Measurements from ENCODE around the gene RGS7.

The RGS7 gene

DNA sequence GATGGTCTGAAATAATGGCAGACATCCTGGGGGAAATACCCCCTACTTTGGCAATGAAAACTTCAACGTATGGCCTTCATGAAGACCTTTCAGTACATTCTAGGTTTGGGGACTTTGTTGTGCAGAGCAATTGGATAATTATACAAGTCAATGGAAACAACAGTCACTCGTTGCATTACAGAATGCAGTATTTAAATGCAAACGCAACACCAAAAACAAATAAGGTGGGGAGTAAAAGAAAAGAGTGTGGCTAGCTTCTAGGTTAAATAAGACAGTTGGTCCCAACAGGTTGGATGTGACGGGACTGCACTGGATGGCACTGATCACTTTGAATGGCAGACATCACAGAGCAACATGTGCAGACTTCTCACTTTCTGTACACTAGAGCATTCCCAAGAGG, 386.8 kb downstream of the RGS7 start:
- no peak overlapping the region for H3K4me3 ChIP-seq (ENCODE audit: control insufficient read depth, low read depth, low read length)
- no peak for DNase-seq (ENCODE audit: low read depth)
- TF ChIP-seq, protein P1, sequence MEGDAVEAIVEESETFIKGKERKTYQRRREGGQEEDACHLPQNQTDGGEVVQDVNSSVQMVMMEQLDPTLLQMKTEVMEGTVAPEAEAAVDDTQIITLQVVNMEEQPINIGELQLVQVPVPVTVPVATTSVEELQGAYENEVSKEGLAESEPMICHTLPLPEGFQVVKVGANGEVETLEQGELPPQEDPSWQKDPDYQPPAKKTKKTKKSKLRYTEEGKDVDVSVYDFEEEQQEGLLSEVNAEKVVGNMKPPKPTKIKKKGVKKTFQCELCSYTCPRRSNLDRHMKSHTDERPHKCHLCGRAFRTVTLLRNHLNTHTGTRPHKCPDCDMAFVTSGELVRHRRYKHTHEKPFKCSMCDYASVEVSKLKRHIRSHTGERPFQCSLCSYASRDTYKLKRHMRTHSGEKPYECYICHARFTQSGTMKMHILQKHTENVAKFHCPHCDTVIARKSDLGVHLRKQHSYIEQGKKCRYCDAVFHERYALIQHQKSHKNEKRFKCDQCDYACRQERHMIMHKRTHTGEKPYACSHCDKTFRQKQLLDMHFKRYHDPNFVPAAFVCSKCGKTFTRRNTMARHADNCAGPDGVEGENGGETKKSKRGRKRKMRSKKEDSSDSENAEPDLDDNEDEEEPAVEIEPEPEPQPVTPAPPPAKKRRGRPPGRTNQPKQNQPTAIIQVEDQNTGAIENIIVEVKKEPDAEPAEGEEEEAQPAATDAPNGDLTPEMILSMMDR (IDR thresholded peaks at IDR 0.05; ENCODE audit: control insufficient read depth, insufficient read depth, low read depth, low read length, missing control alignments) = no peak

DNA sequence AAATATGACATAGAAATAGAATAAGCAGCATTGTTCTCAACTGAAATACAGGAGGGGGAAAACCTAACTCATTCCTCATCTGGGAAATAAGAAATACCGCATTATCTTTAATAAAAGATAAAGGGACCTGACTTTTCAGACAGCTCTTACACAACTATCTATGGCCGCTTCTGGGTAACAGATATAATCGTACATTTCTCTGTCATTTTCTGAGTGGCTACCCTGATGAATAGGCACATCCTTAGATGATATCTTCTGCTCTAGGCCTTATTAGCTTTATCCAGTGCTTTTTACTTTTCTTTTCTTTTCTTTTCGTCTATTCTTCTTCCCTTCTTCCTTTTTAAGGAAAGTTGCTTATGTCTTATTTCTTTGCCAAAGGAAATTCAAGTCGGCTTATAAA, 388.1 kb downstream of the RGS7 start:
- DNase-seq (ENCODE audit: low read depth) = no peak
- TF ChIP-seq, protein P1 (IDR thresholded peaks at IDR 0.05; ENCODE audit: control insufficient read depth, insufficient read depth, low read depth, low read length, missing control alignments) = no peak
- no peak overlapping the region for H3K4me3 ChIP-seq (ENCODE audit: control insufficient read depth, low read depth, low read length)

DNA sequence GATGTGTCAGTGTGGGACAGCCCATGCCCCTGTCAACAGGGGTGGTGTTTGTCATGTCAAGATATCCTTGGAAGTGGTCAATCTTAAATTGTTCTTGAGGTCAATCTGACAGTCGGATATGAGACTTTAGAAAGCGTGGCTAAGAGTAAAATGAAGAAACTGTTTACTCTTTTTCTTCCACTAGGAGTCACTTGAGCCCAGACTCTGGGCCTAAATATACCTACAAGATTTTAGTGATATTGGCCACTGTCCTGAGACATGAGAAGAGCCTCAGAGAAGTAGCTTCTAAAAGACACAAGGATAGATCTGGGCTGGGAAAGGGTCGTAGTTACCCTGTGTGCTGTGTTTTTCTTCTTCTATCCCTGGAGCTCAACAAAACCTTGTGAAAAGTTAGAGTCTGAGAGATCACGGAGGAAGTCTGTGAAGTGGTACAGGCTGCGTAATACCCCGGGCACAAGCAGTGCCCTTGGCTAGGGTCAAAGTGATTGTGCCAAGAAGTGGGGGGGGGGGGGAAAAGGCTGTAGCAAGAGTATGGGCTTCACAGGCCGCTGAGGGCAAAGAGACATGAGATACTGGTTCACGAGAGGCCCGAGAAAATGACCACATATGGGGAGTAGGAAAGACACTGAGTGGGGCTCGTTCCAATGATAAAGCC, 389.8 kb downstream of the RGS7 start:
- no peak for DNase-seq (ENCODE audit: low read depth)
- H3K4me3 ChIP-seq (ENCODE audit: control insufficient read depth, low read depth, low read length) = no peak overlapping the region
- TF ChIP-seq, protein P1 (IDR thresholded peaks at IDR 0.05; ENCODE audit: control insufficient read depth, insufficient read depth, low read depth, low read length, missing control alignments) = peak; percentile 45

DNA sequence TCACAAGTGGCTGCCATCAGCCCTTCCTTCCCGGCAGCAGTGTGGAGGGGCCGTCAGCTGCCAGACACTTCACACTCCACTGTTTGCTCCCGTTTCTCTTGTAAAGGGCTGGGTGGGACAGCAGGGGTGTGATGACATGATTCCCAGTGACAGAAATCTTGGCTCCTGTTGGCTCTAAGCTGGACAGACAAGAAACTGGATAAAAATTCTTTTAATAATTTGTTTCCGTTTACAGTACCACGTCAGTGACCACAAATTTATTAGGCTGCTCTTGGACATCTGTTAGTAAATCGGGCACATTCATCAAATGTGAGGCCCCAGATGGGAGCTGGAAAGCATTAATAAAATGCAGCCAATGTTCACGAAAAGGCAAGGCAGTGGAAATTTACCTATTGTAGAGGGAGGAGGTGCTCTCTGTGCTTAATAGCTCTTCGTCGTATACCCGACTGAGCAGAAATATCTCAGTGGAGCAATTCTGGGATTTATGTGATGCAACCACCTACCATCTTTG, 391.4 kb downstream of the RGS7 start:
- TF ChIP-seq, protein P1 (IDR thresholded peaks at IDR 0.05; ENCODE audit: control insufficient read depth, insufficient read depth, low read depth, low read length, missing control alignments) = no peak
- H3K4me3 ChIP-seq (ENCODE audit: control insufficient read depth, low read depth, low read length) = no peak overlapping the region
- no peak for DNase-seq (ENCODE audit: low read depth)

DNA sequence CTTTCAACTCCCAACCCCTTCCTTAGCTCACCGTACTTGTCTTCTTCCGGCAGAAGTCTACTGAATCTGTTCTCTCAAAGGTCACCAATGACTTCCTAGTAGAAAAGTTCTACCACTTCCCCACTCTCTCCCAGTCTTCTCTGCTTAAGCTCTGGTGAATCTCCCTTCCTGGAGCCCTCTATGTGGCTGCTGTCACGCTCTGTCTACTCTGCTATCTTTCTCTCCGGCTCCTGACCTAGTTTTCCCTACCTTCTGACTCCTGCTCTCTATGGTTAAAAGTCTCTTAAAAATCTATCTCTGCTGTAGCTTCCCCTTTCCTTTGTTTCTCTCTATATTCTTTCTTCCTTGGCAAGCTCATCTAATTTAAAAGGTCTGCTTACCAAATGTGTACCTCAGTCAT, 394.9 kb downstream of the RGS7 start:
- TF ChIP-seq, protein P1 (IDR thresholded peaks at IDR 0.05; ENCODE audit: control insufficient read depth, insufficient read depth, low read depth, low read length, missing control alignments) = no peak
- no peak overlapping the region for H3K4me3 ChIP-seq (ENCODE audit: control insufficient read depth, low read depth, low read length)
- no peak for DNase-seq (ENCODE audit: low read depth)

DNA sequence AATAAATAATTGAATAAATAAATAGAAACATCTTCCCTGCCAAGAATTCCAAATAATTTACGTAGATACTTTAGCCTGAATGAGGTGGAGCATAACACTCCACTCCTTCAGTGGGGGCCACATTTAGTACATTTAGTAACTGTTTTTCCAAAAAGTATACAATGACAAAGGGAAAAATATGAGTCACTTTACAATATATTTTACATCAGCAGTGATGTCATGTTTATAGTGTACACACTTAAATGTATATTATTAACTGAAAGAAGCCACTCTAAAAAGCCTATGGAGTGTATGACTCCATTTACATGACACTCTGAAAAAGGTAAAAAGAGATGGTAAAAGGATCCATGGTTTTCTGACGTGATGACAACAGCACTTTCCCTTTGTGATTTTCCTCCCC, 400.6 kb downstream of the RGS7 start:
- no peak overlapping the region for H3K4me3 ChIP-seq (ENCODE audit: control insufficient read depth, low read depth, low read length)
- DNase-seq (ENCODE audit: low read depth) = no peak
- TF ChIP-seq, protein P1 (IDR thresholded peaks at IDR 0.05; ENCODE audit: control insufficient read depth, insufficient read depth, low read depth, low read length, missing control alignments) = no peak

Measured in AG09309 (cell line).